WI38 (cell line): ENCODE measurements around the gene PAX6.

Source experiments
- H3K4me3 ChIP-seq: 2 replicates; pipeline ENCODE4 v1.5.1; 2011; ENCODE audit warnings: low read depth, mild to moderate bottlenecking, control low read depth, low read length
- CTCF ChIP-seq: IDR thresholded peaks from 2 replicates; pipeline ENCODE4 v1.5.1; 2012; ENCODE audit warnings: low read depth, mild to moderate bottlenecking, control low read depth, low read length

The PAX6 gene

GRCh38 chr11:31805629-31806185 is 5.4 kb downstream of the PAX6 start:
- TF ChIP-seq CTCF, result no peak
- H3K4me3 ChIP-seq, result no peak overlapping the region

- TF ChIP-seq CTCF, result no peak
- no peak overlapping the region for H3K4me3 ChIP-seq
These were observed 6.0 kb downstream of the PAX6 start for GRCh38 chr11:31805037-31805628.

- no peak overlapping the region for H3K4me3 ChIP-seq
- no peak for TF ChIP-seq CTCF
These were observed 6.6 kb downstream of the PAX6 start for GRCh38 chr11:31804312-31805036.

- TF ChIP-seq CTCF, result no peak
- no peak overlapping the region for H3K4me3 ChIP-seq
These were observed 7.3 kb downstream of the PAX6 start for GRCh38 chr11:31803813-31804311.

- TF ChIP-seq CTCF, result no peak
- no peak overlapping the region for H3K4me3 ChIP-seq
These were observed 7.9 kb downstream of the PAX6 start for GRCh38 chr11:31802990-31803812.

- TF ChIP-seq CTCF, result no peak
- no peak overlapping the region for H3K4me3 ChIP-seq
These were observed 8.5 kb downstream of the PAX6 start for GRCh38 chr11:31802609-31802989.
